ENCODE results near the gene CTNNBL1.

Gene CTNNBL1

GRCh38 chr20:37839955-37840354 is 146.1 kb downstream of the CTNNBL1 start:
- no peak overlapping the region for H3K4me3 ChIP-seq (ENCODE audit: low read length)
- no peak for TF ChIP-seq CTCF (conservative IDR thresholded peaks at IDR 0.05; ENCODE audit: low read length)
- no peak for DNase-seq (ENCODE audit: low read depth)

- TF ChIP-seq CTCF (conservative IDR thresholded peaks at IDR 0.05; ENCODE audit: low read length): no peak
- DNase-seq (ENCODE audit: low read depth): no peak
- H3K4me3 ChIP-seq (ENCODE audit: low read length): no peak overlapping the region
Measured at GRCh38 chr20:37841389-37841788, 147.6 kb downstream of the CTNNBL1 start.

GRCh38 chr20:37841971-37842370 is 148.1 kb downstream of the CTNNBL1 start:
- TF ChIP-seq CTCF (conservative IDR thresholded peaks at IDR 0.05; ENCODE audit: low read length): no peak
- no peak overlapping the region for H3K4me3 ChIP-seq (ENCODE audit: low read length)
- no peak for DNase-seq (ENCODE audit: low read depth)

GRCh38 chr20:37845241-37845681 is 151.4 kb downstream of the CTNNBL1 start:
- no peak for TF ChIP-seq CTCF (conservative IDR thresholded peaks at IDR 0.05; ENCODE audit: low read length)
- DNase-seq (ENCODE audit: low read depth): no peak
- no peak overlapping the region for H3K4me3 ChIP-seq (ENCODE audit: low read length)

- DNase-seq (ENCODE audit: low read depth): no peak
- H3K4me3 ChIP-seq (ENCODE audit: low read length): no peak overlapping the region
- no peak for TF ChIP-seq CTCF (conservative IDR thresholded peaks at IDR 0.05; ENCODE audit: low read length)
Measured at GRCh38 chr20:37845878-37846277, 152.0 kb downstream of the CTNNBL1 start.

- H3K4me3 ChIP-seq (ENCODE audit: low read length): no peak overlapping the region
- no peak for DNase-seq (ENCODE audit: low read depth)
- no peak for TF ChIP-seq CTCF (conservative IDR thresholded peaks at IDR 0.05; ENCODE audit: low read length)
Measured at GRCh38 chr20:37846573-37846972, 152.7 kb downstream of the CTNNBL1 start.

- no peak for TF ChIP-seq CTCF (conservative IDR thresholded peaks at IDR 0.05; ENCODE audit: low read length)
- H3K4me3 ChIP-seq (ENCODE audit: low read length): no peak overlapping the region
- no peak for DNase-seq (ENCODE audit: low read depth)
Measured at GRCh38 chr20:37848706-37849105, 154.9 kb downstream of the CTNNBL1 start.
